A204.1 (cell line): ENCODE measurements around the gene TBC1D13.
"Not testable (repeated sequence)": the region's sequence is repeated elsewhere in the genome, so short reads cannot be mapped to it uniquely, and the experiment has no call there.

ENCODE experiments used
- FAIRE-seq: peaks from 2 replicates; lab custom pipeline; 2012; peaks lifted over from hg19 to GRCh38; lab: Jason Lieb, UNC

TBC1D13 gene

GRCh38 chr9:128821584-128822406 is 34.7 kb downstream of the TBC1D13 start:
- no peak for FAIRE-seq

- FAIRE-seq = no peak
These were observed 35.5 kb downstream of the TBC1D13 start for GRCh38 chr9:128822407-128823042.

GRCh38 chr9:128823362-128823902 is 36.4 kb downstream of the TBC1D13 start:
- FAIRE-seq = no peak

GRCh38 chr9:128823903-128824406 is 36.9 kb downstream of the TBC1D13 start:
- no peak for FAIRE-seq

GRCh38 chr9:128824911-128825310 is 37.9 kb downstream of the TBC1D13 start:
- FAIRE-seq = no peak

GRCh38 chr9:128825923-128826700 is 39.1 kb downstream of the TBC1D13 start:
- no peak for FAIRE-seq

GRCh38 chr9:128828267-128828666 is 41.2 kb downstream of the TBC1D13 start:
- FAIRE-seq = no peak

- FAIRE-seq = no peak
These were observed 41.8 kb downstream of the TBC1D13 start for GRCh38 chr9:128828719-128829452.

GRCh38 chr9:128829477-128830251 is 42.6 kb downstream of the TBC1D13 start, which contains the start of gene SPOUT1:
Gene SPOUT1 (minus strand): TSS chr9:128829794. CDS start chr9:128829780, 14 bp downstream.
- peak; percentile 81 for FAIRE-seq

- no peak for FAIRE-seq
These were observed 46.6 kb downstream of the TBC1D13 start for GRCh38 chr9:128833696-128834095.

- no peak for FAIRE-seq
These were observed 48.5 kb downstream of the TBC1D13 start for GRCh38 chr9:128835246-128836210.

- no peak for FAIRE-seq
These were observed 49.6 kb downstream of the TBC1D13 start for GRCh38 chr9:128836509-128837145.

GRCh38 chr9:128838338-128838737 is 51.3 kb downstream of the TBC1D13 start:
- FAIRE-seq = no peak

GRCh38 chr9:128840524-128840923 is 53.5 kb downstream of the TBC1D13 start:
- no peak for FAIRE-seq

GRCh38 chr9:128841694-128842492 is 54.8 kb downstream of the TBC1D13 start:
- FAIRE-seq = no peak

- FAIRE-seq = not testable (repeated sequence)
These were observed 56.1 kb downstream of the TBC1D13 start for GRCh38 chr9:128843171-128843570.

- FAIRE-seq = no peak
These were observed 58.3 kb downstream of the TBC1D13 start for GRCh38 chr9:128845186-128845931.

- no peak for FAIRE-seq
These were observed 59.6 kb downstream of the TBC1D13 start for GRCh38 chr9:128846680-128847030.
